C4-2B (cell line): ENCODE data around the gene CSTPP1.
A peak's percentile ranks its signal among the peaks of the same experiment; 100 is the strongest.

ENCODE experiments used
- ZFX ChIP-seq: fragments of 450-650 bp; IDR thresholded peaks from 2 replicates; pipeline ENCODE4 v1.6.1; 2017
- TF ChIP-seq, protein P1 (sequence below): fragments of 450-650 bp; conservative IDR thresholded peaks from 2 replicates; pipeline ENCODE4 v1.5.1; 2017; ENCODE audit warnings: mild to moderate bottlenecking

DNA sequence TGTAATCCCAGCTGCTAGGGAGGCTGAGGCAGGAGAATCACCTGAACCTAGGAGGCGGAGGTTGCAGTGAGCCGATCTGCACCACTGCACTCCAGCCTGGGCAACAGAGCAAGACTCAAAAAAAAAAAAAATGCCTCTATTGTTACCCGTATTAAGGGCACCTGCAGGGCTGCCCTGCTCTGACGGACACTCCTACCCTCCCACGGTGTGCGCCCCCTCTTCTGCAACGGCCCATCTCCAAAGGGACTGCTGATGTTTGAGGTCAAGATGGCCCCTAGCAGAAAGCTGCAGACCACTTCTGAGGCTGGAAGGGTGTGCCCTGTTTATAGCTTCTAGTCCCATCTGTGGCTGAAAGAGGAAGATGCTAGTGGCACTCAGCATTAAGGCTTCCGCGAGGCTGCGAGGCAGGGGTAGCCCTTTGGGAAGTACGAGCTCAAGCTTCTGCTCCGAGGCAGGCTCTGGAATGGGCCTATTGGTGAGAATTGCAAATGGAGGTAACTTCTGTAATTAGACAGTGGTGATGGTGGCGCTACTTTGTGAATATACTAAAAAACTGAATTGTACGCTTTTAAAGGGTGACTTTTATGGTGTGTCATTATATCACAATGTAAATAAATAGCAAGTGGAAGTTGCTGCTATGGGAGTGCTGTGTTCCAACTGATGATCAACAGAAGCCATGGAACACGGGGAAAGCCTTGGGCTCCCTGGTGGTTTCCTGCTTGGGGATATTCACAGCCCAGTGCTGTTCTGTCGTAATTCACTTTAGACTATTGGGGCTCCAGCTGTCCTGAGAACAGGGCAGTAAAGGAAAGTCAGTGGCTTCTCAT lies 215.8 kb downstream of the CSTPP1 start:
- TF ChIP-seq, protein P1, sequence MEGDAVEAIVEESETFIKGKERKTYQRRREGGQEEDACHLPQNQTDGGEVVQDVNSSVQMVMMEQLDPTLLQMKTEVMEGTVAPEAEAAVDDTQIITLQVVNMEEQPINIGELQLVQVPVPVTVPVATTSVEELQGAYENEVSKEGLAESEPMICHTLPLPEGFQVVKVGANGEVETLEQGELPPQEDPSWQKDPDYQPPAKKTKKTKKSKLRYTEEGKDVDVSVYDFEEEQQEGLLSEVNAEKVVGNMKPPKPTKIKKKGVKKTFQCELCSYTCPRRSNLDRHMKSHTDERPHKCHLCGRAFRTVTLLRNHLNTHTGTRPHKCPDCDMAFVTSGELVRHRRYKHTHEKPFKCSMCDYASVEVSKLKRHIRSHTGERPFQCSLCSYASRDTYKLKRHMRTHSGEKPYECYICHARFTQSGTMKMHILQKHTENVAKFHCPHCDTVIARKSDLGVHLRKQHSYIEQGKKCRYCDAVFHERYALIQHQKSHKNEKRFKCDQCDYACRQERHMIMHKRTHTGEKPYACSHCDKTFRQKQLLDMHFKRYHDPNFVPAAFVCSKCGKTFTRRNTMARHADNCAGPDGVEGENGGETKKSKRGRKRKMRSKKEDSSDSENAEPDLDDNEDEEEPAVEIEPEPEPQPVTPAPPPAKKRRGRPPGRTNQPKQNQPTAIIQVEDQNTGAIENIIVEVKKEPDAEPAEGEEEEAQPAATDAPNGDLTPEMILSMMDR = 0 out of 2 replicates have a peak, but pooled peaks have one; percentile 7
- no peak for TF ChIP-seq ZFX
